Suprapubic skin (tissue), 4 donors: ENCODE measurements around the gene TRIM60. TPM values are rescaled to one million over a fixed set of nuclear protein-coding genes. Genes with fewer than 3 reads are reported as not detected.

ENCODE experiments used
- DNase-seq, 2 donors: peaks; one replicate each; pipeline ENCODE4 v3.0.0-alpha.2; 2019; ENCODE audit warnings: low spot score in 2 of 2
- H3K27ac ChIP-seq: fragments of 200-600 bp; sonication (generic); one replicate; pipeline ENCODE4 v1.5.1; 2019
- H3K27me3 ChIP-seq: fragments of 200-600 bp; sonication (generic); one replicate; pipeline ENCODE4 v1.5.1; 2019
- H3K36me3 ChIP-seq: fragments of 200-600 bp; sonication (generic); one replicate; pipeline ENCODE4 v1.5.1; 2019
- H3K4me1 ChIP-seq: fragments of 200-600 bp; sonication (generic); one replicate; pipeline ENCODE4 v1.5.1; 2019
- H3K4me3 ChIP-seq: fragments of 200-600 bp; sonication (generic); one replicate; pipeline ENCODE4 v1.5.1; 2019; ENCODE audit warnings: mild to moderate bottlenecking
- H3K9me3 ChIP-seq: fragments of 200-600 bp; sonication (generic); one replicate; pipeline ENCODE4 v1.5.1; 2019
- EP300 ChIP-seq: sonication (generic); formaldehyde crosslinking; IDR thresholded peaks from one replicate; pipeline ENCODE4 v1.6.1; 2017; ENCODE audit warnings: antibody characterized with exemption
- POLR2A ChIP-seq, 2 donors: fragments of 450-650 bp; IDR thresholded peaks; one replicate each; pipeline ENCODE4 v1.6.1; 2017; ENCODE audit warnings: antibody characterized with exemption in 2 of 2, mild to moderate bottlenecking in 2 of 2, moderate library complexity in 2 of 2
- POLR2AphosphoS5 ChIP-seq, 3 donors: sonication (generic); formaldehyde crosslinking; IDR thresholded peaks; one replicate each; pipeline ENCODE4 v1.6.1; 2017; ENCODE audit warnings: antibody characterized with exemption in 3 of 3
- WGBS: methylation state at CpG from one replicate; pipeline ENCODE4 v1.1.5; 2018; 5-methylcytosine and 5-hydroxymethylcytosine counted together
- total RNA-seq, 4 donors: library from RNA; depleted of rRNA; stranded (reverse); fragments of >200 nt; gene quantifications; one replicate each; pipeline ENCODE4 v1.1.0, GENCODE V29; 2016
- TF ChIP-seq, protein P1 (sequence below), 2 donors: fragments of 200-600 bp in 1 of 2; fragments of 450-650 bp in 1 of 2; sonication (generic) in 1 of 2; IDR thresholded peaks; one replicate each; pipeline ENCODE4 v1.5.1; 2016 to 2019; ENCODE audit warnings: antibody characterized with exemption in 2 of 2, mild to moderate bottlenecking in 1 of 2, moderate library complexity in 1 of 2

The TRIM60 gene
- total RNA-seq, 4 donors from 2014 or later = not detected

DNA sequence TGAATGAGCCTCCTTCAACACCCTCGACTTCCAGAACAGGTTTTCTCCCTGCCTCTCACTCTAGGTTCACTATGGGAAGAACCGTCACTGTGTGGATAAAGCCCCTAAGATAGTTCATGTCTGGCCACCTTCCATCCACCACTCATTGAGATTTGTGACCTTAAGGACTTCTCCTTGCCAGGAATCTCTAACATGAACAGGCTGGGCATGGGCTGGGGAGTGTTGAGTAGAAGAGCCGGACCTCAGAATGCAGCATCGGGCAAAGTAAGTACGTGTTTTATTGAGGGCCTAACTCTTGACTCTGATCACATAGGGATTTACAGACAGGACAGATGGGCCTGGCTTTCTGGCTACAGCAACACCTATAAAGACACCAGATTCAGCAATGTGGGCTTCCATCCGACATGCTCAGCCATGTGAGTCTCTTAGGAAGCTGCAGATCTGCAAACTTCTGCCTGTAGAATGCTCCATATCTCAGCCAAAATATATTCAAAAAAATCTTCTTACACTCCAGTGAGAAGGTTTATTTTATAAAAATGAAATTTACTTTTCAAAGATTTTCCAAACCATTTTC lies 26.4 kb upstream of the TRIM60 start:
- Histone ChIP-seq H3K27ac (no peak overlapping the region), H3K9me3 (no peaks in the 10 kb centered on the region), H3K27me3 (no peaks in the 10 kb centered on the region), H3K4me3 (no peak overlapping the region), H3K4me1 (no peaks in the 10 kb centered on the region), H3K36me3 (no peaks in the 10 kb centered on the region)
- DNase-seq = no peak
- TF ChIP-seq POLR2AphosphoS5 (IDR thresholded peaks at IDR 0.05) (no peak), EP300 (no peak)
- 69% methylated on average over 6 of the region's 6 CpGs for WGBS

DNA sequence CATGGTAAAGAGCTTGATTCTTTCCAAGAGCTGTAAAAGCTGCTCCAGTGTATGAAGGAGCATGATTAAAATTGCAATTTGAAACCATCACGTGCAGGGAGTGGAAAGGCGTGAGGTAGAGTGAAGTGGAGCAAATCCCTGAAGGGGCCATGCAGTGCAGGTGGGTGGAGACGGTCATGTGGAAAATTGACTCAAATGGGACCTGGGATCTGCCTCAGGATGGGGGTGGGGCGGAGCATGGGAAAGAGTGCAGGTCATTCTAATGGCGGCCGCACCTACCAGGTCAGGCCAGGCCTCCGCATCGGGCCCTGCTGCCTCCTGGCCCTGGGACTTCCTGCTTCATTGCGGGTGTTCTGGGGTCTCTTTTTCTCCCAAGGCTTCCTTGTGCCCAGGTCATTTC lies 25.3 kb upstream of the TRIM60 start:
- 63% methylated on average over 9 of the region's 9 CpGs for WGBS
- Histone ChIP-seq H3K27ac (no peak overlapping the region), H3K9me3 (no peaks in the 10 kb centered on the region), H3K36me3 (no peaks in the 10 kb centered on the region), H3K4me3 (no peak overlapping the region), H3K4me1 (no peaks in the 10 kb centered on the region), H3K27me3 (no peaks in the 10 kb centered on the region)
- TF ChIP-seq EP300 (no peak), POLR2A (IDR thresholded peaks at IDR 0.05) (no peak), POLR2AphosphoS5 (IDR thresholded peaks at IDR 0.05) (no peak)
- TF ChIP-seq, protein P1, sequence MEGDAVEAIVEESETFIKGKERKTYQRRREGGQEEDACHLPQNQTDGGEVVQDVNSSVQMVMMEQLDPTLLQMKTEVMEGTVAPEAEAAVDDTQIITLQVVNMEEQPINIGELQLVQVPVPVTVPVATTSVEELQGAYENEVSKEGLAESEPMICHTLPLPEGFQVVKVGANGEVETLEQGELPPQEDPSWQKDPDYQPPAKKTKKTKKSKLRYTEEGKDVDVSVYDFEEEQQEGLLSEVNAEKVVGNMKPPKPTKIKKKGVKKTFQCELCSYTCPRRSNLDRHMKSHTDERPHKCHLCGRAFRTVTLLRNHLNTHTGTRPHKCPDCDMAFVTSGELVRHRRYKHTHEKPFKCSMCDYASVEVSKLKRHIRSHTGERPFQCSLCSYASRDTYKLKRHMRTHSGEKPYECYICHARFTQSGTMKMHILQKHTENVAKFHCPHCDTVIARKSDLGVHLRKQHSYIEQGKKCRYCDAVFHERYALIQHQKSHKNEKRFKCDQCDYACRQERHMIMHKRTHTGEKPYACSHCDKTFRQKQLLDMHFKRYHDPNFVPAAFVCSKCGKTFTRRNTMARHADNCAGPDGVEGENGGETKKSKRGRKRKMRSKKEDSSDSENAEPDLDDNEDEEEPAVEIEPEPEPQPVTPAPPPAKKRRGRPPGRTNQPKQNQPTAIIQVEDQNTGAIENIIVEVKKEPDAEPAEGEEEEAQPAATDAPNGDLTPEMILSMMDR (IDR thresholded peaks at IDR 0.05) = no peak
- DNase-seq = no peak

DNA sequence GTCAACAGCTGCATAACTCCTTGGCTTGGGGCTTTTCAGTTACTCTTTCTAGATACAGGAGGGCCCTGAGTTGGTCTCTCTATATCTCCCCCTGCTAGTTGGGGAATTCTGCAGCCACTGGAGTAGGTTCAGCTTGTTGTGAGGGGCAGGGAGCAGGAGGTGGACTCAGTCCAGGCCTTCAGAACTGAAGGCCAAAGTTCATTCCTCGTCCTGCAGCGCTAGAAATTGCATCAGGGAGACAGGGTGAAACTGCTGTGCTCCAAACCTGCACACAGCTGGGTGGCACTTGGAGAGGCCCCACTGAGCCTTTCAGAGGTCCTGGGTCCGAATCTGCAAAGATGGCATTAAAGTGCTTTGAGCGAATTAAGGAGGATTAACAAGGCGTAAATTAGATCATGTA lies 24.9 kb upstream of the TRIM60 start:
- Histone ChIP-seq H3K27ac (no peak overlapping the region), H3K9me3 (no peaks in the 10 kb centered on the region), H3K4me3 (no peak overlapping the region), H3K36me3 (no peaks in the 10 kb centered on the region), H3K4me1 (no peaks in the 10 kb centered on the region), H3K27me3 (no peaks in the 10 kb centered on the region)
- DNase-seq = no peak
- 75% methylated on average over 5 of the region's 5 CpGs for WGBS
- no peak for TF ChIP-seq POLR2AphosphoS5 (IDR thresholded peaks at IDR 0.05)
- no peak for TF ChIP-seq POLR2A (IDR thresholded peaks at IDR 0.05)
- TF ChIP-seq, protein P1 (IDR thresholded peaks at IDR 0.05) = no peak
- TF ChIP-seq EP300 = no peak

DNA sequence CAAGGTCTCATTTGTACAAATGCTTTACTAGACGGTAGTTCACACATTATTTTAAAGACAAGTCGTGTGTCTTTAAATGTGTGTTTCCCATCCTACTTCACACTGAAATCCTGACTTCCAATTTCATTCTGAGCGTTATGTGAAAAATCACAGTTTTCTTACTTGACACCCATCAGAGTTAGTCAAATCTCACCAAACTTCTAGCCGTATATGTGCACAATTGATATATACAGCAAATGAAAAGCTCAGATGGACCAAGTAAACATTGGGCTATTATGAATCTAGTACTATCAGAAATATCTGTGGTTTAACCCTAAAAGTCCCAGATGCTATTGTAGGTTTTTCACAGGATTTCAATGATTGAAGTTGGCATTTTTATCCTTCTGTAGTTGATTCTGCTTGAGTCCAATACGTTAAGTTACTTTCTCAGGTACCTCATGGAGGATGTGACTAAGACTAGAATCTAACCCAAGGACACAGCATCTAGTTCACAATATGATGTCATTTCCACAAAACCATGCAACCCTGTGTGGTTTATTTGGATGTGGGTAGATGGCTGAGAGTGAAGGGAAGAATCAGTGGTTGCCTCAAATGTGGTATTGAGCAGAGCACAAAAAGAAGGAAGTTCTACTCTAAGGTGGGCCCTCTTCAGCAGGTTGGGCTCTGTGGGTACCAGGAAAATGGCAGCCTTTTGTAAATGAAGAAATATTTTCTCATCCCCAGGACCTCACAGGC lies 22.1 kb upstream of the TRIM60 start:
- 85% methylated on average over 5 of the region's 5 CpGs for WGBS
- no peaks in the 10 kb centered on the region for H3K4me1 ChIP-seq
- H3K36me3 ChIP-seq = no peaks in the 10 kb centered on the region
- DNase-seq = no peak
- H3K27ac ChIP-seq = no peak overlapping the region
- TF ChIP-seq POLR2A (IDR thresholded peaks at IDR 0.05) (no peak), EP300 (no peak), POLR2AphosphoS5 (IDR thresholded peaks at IDR 0.05) (no peak)
- TF ChIP-seq, protein P1 (IDR thresholded peaks at IDR 0.05) = no peak
- H3K4me3 ChIP-seq = no peak overlapping the region
- no peaks in the 10 kb centered on the region for H3K27me3 ChIP-seq
- no peaks in the 10 kb centered on the region for H3K9me3 ChIP-seq

DNA sequence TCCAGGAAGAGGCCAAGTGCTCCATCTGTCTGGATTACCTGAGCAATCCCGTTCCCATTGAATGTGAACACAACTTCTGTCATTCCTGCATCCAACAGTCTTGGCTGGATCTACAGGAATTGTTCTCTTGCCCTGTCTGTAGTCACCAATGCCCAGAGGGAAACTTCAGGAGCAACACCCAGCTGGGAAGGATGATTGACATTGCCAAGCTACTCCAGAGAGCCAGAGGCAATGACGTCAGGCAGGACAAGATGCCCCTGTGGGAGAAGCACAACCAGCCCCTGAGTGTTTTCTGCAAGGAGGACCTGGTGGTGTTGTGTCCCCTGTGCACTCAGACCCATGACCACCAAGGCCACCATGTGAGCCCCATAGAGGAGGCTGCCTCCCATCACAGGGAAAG lies 21.3 kb upstream of the TRIM60 start:
- no peaks in the 10 kb centered on the region for H3K36me3 ChIP-seq
- no peak overlapping the region for H3K4me3 ChIP-seq
- H3K4me1 ChIP-seq = no peaks in the 10 kb centered on the region
- 72% methylated on average over 2 of the region's 2 CpGs for WGBS
- TF ChIP-seq EP300 = no peak
- TF ChIP-seq, protein P1 (IDR thresholded peaks at IDR 0.05) = no peak
- no peak for TF ChIP-seq POLR2AphosphoS5 (IDR thresholded peaks at IDR 0.05)
- no peak for TF ChIP-seq POLR2A (IDR thresholded peaks at IDR 0.05)
- no peak for DNase-seq
- no peaks in the 10 kb centered on the region for H3K27me3 ChIP-seq
- no peak overlapping the region for H3K27ac ChIP-seq
- H3K9me3 ChIP-seq = no peaks in the 10 kb centered on the region
